Measurements from ENCODE around the gene REM2. TPM values are rescaled to one million over a fixed set of nuclear protein-coding genes. Genes with fewer than 3 reads are reported as not detected.

Gene REM2
- total RNA-seq, 1 donor from 2014 or later, result 0.34 TPM

DNA sequence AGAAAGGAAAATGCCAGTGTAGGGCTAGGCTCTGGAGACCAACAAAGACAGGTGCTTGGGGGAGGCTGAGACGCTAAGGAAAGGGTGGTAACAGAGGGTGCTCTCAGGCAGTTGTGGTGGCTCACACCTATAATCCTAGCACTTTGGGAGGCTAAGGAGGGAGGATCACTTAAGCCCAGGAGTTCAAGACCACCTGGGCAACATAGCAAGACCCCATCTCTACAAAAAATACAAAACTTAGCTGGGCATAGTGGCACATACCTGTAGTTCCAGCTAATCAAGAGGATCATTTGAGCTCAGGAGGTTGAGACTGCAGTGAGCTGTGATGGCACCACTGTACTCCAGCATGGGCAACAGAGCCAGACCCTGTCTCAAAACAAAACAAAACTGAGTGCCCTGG is 12.4 kb downstream of the REM2 start:
- intact Hi-C loops (cut with micrococcal nuclease), result no loop called here

GRCh38 chr14:22896356-22896755 is 13.3 kb downstream of the REM2 start:
- intact Hi-C loops (cut with micrococcal nuclease), result no loop called here

- intact Hi-C loops (cut with micrococcal nuclease), result no loop called here
Measured at GRCh38 chr14:22896760-22897159, 13.7 kb downstream of the REM2 start.

DNA sequence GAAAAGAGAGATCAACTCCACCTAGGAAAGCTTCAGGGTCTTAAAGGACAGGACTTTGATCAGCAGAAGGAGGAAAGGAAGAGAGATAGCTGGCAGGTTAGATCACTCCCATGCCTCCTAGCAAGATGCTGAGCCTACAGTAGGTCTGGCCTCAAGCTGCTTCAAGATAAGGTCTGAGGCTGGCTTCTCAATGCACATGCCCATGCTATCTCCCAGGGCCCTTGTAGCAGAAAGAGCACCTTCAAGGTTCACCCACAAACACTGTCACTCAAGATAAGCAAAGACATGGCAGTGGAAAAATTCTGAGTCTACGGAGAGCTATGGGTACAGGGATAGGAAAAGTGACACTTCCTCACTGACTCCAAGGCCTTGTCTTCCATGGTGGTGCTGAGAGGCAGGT is 14.3 kb downstream of the REM2 start:
- intact Hi-C loops (cut with micrococcal nuclease), result no loop called here

DNA sequence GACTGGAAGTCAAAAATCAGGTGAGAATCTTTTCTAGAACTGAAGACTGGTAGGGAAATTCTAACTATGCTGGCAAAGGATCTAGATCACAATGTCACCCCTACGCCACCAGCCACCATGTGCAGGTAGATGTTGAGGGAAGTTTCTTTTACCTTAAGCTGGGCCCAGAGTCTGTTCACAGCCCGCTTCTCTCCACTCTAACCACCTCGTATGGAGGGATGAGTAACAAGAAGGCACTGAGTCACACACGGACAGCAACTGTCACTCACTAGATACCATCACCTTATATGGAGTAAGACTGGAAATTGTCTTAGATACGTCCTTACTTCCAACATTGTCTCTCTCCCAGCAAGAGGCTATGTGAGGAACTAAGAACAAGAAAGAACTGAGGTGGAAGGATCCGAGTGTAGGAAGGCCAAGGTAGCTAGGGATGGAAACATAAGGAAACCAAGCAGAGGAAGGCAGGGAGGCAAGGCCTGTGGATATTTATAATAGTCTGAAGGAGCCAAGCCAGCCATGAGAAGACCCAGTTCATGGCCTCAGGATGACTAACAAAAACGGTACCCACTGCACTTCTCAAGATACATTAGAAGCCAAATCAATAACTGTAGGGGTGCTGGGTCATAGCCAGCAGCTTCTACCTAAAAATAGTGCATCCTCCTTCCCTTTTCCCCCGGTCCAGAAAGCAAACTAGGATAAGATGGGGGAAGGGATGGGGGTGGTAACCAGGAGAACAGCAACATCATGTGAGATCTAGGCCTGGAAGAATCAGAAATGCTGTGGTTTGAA is 15.5 kb downstream of the REM2 start:
- intact Hi-C loops (cut with micrococcal nuclease), result no loop called here

- intact Hi-C loops (cut with micrococcal nuclease), result loop anchor here (1.0 kb wide), 4 partner anchors 28 to 330 kb away; no protein-coding TSS in a partner anchor
Measured at GRCh38 chr14:22900081-22900799, 17.2 kb downstream of the REM2 start.

DNA sequence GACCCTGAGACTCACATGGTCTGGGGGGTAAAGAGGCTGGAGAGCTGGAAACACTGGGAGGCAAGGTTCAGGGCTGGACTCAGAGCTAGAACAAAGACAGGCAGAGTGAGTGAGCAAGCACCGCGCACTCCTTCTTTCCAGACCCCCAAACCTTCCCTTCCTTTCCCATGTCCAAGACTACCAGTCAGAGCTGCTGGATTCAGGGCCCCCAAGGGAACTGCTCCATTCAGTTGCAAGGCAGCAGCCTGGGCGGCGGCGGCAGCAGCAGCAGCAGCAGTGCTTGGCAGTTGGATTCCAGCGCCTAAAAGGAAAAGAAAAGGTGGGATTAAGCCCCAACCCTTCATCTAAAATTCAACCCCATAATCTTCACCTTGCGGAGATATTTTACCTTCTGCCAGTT is 18.8 kb downstream of the REM2 start:
- intact Hi-C loops (cut with micrococcal nuclease), result no loop called here

GRCh38 chr14:22903742-22904087 is 20.7 kb downstream of the REM2 start:
- intact Hi-C loops (cut with micrococcal nuclease), result no loop called here

GRCh38 chr14:22905627-22906026 is 22.6 kb downstream of the REM2 start:
- intact Hi-C loops (cut with micrococcal nuclease), result no loop called here

DNA sequence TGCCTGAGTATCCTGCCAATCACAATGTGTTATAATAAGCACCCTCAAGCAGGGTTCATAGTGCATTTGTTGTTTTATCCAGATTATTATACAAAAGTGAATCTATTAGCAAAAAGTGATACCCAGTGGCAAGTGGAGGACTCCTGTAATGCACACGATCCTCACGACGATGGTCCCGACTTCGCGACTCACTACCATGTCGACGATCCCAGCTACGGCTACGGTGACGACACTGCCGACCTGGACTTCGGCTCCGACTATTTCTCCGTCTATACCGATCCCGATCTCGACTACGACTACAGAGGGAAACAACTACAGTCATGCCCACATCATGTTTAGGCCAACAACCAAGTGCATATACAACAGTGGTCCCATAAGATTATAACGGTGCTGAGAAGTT is 23.1 kb downstream of the REM2 start:
- intact Hi-C loops (cut with micrococcal nuclease), result no loop called here

DNA sequence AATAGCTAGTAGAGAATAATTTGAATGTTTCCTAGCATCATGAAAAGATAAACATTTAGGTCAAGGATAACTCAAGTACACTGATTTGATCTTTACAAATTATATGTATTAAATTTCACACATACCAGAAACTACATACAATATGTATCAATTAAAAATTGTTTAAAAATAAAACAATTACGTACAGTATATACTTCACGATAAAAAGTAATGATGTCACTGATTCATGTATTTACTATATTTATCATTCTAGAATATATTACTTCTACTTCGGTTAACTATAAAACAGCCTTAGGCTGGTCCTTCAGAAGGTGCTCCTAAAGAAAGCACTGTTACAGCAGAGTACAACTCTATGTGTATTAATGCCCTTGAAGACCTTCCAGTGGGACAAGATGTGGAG is 24.4 kb downstream of the REM2 start:
- intact Hi-C loops (cut with micrococcal nuclease), result no loop called here

GRCh38 chr14:22908601-22909000 is 25.6 kb downstream of the REM2 start:
- intact Hi-C loops (cut with micrococcal nuclease), result no loop called here

- intact Hi-C loops (cut with micrococcal nuclease), result no loop called here
Measured at GRCh38 chr14:22910916-22911315, 27.9 kb downstream of the REM2 start.

GRCh38 chr14:22914836-22915235 is 31.8 kb downstream of the REM2 start:
- intact Hi-C loops (cut with micrococcal nuclease), result loop anchor here (5.0 kb wide), 1 partner anchor 92 kb away; no protein-coding TSS in a partner anchor

DNA sequence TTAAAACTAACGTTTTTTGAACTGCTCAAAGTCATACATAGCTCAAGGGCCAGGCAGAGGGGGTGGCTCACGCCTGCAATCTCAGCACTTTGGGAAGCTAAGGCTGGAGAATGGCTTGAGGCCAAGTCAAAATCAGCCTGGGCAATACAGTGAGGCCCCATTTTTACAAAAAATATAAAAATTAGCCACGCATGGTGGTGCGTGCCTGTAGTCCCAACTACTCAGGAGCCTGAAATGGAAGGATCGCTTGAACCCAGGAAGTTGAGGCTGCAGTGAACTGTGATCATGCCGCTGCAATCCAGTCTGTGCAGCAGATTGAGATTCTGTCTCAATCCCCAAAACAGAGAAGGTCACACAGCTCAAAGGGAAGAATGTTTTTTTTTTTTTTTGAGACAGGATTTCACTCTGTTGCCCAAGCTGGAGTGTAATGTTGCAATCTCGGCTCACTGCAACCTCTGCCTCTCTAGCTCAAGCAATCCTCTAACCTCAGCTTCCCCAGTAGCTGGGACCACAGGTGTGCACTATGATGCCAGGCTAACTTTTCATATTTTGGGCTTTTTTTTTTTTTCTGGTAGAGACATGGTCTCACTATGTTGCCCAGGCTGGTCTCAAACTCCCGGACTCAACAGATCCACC is 33.0 kb downstream of the REM2 start:
- intact Hi-C loops (cut with micrococcal nuclease), result loop anchor here (5.0 kb wide), 1 partner anchor 91 kb away; no protein-coding TSS in a partner anchor

DNA sequence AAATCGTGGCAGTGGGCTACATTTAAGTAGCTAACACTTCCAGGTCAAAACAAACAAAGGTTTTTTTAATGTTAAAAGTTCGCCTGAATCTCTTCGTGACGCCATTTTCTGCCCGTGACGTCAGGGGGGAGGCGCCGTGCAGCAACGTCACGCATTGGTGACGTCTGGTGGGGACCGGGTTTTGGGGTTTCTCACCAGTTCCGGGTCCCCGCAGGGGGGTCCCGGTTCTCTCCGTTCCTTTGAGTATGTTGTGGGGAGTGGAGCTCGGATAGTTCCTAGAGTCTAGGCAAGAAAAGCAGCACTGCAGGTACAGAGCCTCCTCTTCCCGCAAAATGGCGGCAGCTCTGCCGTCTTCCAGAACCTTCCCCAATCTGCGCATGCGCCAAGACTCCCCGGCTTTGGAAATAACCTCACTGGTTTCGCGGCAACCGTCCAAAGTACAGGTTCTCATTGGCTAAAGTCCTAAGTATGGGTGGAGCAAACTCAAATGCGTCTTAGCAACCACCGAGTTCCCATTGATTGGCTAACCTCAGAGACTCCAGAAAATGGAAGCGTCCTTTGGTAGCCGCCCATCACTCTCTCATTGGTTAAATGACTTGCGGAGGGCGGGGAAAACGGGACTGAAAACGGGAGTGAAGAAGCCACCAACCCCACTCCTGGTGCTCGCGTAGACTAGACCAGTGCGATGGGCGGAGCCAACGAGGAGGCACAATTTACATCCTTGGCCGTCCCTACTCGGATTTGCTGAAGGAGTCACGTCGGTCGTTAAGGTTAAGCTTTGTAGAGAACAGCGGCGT is 36.0 kb downstream of the REM2 start, which contains the start of gene RBM23:
Gene RBM23, minus strand, starts transcription at position 346 of the 797 bp plus-strand sequence.
- intact Hi-C loops (cut with micrococcal nuclease), result loop anchor here (1.0 to 5.0 kb wide), 9 partner anchors 10 to 367 kb away; partner anchors contain the start of genes DAD1, HOMEZ, LRP10 and OXA1L

DNA sequence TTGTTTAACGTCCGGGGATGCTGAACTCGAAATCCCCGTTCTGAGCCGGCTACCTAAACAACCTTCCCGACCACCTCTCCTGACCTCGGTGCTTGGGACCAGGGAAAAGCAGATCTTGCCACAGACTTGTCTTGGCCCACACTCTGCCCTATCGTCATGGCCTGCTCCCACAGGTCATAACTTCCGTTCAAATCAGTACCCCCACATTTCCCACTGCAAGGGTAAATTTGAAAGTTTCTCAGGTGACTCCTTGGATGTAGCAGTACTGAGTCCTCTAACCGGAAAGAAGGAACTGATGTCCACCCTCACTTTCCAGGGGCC is 36.5 kb downstream of the REM2 start:
- intact Hi-C loops (cut with micrococcal nuclease), result loop anchor here (1.0 to 5.0 kb wide), 8 partner anchors 10 to 367 kb away; partner anchors contain the start of genes HOMEZ, LRP10, OXA1L and PRMT5

GRCh38 chr14:22920697-22921096 is 37.7 kb downstream of the REM2 start:
- intact Hi-C loops (cut with micrococcal nuclease), result no loop called here

DNA sequence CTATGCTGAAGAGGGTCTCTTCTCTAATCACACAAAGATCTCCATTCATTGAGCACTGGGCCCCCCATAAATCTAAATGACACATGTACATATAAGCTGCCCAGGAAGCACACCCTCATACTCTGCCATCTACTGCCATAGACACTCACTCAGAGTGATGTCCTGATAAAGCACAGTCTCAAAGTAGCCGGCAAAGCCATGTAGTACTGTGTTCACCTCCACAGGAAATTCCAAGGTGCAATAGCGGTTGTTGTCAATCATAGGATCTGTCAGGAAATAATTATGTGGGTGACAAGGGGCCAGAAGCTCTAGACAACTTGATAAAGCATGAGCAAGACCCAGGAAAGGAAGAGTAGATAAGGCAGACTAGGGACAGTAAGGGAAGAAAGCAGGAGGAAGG is 39.3 kb downstream of the REM2 start:
- intact Hi-C loops (cut with micrococcal nuclease), result no loop called here

- intact Hi-C loops (cut with micrococcal nuclease), result no loop called here
Measured at GRCh38 chr14:22923746-22924145, 40.7 kb downstream of the REM2 start.

DNA sequence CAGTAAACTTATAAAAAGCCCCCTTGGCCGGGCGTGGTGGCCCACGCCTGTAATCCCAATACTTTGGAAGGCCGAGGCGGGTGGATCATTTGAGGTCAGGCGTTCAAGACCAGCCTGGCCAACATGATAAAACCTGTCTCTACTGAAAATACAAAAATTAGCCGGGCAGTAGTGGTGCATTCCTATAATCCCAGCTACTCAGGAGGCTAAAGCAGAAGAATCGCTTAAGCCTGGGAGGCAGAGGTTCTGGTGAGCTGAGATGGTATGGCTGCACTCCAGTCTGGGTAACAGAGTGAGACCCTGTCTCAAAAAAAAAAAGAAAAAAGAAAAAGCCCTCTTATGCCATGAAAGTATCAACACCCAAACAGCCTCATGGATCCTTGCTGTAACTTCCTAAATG is 42.5 kb downstream of the REM2 start:
- intact Hi-C loops (cut with micrococcal nuclease), result no loop called here

All from T-helper 2 cell treated with Interferon-gamma antibody and Interleukin-4, amounts not matched to agents 100 ng/mL and 5 ng/mL, for 36 hours (primary cell).